GM18519 (cell line): Measurements from ENCODE around the gene SHISA2.

Experiments used
- ATAC-seq: cut with Tn5 transposase; IDR thresholded peaks from one replicate; pipeline ENCODE4 v1.9.1; 2021; ENCODE audit warnings: mild to moderate bottlenecking, moderate library complexity; ENCODE audit not compliant: unreplicated experiment, low FRiP score

SHISA2 gene

DNA sequence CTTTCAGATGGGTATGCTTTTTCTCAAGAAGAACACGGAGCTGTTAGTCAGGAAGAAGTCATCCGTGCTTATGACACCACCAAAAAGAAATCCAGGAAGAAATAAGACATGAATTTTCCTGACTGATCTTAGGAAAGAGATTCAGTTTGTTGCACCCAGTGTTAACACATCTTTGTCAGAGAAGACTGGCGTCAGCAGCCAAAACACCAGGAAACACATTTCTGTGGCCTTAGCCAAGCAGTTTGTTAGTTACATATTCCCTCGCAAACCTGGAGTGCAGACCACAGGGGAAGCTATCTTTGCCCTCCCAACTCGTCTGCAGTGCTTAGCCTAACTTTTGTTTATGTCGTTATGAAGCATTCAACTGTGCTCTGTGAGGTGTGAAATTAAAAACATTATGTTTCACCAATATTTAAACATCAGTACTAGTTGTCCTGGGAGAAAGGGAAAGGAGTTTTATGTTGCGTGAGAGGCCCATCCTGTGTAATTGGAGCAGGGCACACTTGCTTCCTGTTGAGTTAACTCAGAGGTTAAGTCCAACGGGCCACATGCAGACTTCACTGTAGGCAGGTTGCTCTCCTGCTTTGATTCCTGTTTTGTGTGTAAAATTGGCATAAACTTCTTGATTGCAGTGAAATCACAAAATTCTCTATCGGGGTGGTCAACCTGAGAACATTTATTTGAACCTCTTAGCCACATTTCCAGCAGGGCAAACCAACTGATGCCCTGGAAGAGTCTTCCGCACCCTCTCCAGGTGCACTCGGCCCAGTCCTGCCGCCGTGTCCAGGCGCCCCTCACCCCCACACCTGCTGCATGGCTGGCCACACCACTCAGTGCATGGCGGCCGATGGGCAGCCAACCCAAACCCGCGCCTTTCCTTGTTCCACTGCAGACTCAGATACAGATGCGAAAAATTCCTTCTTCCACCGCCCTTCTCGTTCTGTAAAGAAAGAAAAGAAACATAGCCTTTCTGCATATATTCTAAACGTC lies 31.6 kb downstream of the SHISA2 start:
- ATAC-seq, result no peak

DNA sequence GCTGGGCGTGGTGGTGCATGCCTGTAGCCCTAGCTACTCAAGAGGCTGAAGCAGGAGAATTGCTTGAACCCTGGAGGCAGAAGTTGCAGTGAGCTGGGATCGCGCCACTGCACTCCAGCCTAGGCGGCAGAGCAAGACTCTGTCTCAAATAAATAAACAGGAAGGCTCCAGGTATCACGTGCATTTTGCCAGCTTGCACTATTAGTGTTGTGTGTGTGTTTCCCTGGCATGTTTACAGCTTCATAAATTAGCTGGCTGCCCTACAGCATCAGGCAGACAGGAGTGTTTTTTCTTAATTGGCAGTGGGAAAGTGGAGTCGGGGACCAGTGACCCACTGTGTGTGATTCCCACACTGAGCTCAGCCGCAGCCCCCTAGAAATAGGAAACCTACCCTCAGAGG lies 32.6 kb downstream of the SHISA2 start:
- ATAC-seq, result no peak

DNA sequence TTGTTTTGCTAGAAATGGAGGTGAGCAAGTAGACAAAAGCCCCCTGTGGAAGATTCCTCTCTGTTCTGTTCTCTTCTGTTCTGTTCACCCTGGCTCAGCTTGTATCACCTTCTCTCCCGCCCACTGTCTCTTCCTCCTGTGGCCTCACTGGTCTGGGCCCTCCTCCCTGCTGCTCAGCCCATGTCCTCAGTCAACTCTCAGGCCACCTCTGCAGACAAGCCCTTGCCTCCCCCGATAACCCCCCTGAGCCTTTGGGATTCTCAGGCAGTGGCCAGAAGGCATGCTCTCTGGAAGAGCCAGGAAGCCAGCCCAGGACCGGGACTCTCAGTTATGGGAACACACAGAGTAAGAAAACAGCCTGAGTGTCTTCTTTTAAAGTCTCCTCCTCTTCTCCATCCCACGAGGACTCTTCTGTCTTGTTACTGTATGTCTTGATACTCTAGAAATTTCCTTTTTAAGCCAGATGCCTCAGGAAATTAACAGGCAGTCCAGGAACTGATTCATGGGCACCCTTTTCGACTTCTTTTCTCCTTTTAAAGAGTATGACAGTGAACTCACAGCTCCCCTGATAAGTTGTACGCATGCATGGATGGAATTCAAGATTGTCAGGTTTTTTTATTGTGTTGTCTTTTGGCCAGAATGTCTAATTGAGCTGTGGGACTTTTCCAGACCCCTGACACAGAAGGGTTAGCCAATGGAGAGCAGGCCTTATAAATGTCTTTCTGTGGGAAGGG lies 33.7 kb downstream of the SHISA2 start:
- no peak for ATAC-seq

DNA sequence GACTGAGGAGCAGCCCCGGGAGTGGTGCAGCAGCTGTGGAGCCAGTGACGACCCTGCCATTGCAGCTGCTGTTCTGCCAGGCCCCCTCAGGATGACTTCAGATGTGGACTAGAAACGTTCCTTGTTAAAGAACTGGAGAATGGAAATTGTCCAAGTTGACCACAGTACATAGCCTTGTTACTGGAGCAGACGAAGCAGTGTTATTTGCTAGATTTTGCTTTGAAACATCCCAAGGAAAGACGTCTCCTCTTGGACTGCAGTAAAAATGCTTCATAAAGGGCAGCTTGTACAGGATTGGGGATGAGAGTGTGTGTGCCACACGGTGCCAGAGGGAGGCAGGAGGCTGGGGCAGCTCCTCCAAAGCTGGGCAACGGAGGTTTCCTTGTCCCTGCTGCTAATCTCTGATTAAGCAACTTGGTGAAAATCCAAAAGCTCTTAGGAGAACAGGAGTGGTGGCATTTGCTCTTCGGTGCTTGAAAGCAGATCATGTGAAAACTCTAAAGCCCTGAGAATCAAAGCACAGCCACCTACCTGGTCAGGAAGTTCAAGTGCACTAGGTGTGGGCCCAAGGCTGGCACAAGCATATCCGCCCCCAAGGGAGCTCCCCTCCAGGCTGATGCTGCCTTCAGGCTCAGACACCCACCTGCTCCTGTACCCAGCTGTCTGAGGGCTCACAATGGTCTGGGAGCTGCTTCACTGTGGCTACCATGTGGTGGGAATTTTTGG lies 34.5 kb downstream of the SHISA2 start:
- ATAC-seq, result no peak

GRCh38 chr13:26016189-26016588 lies 35.6 kb downstream of the SHISA2 start:
- no peak for ATAC-seq

DNA sequence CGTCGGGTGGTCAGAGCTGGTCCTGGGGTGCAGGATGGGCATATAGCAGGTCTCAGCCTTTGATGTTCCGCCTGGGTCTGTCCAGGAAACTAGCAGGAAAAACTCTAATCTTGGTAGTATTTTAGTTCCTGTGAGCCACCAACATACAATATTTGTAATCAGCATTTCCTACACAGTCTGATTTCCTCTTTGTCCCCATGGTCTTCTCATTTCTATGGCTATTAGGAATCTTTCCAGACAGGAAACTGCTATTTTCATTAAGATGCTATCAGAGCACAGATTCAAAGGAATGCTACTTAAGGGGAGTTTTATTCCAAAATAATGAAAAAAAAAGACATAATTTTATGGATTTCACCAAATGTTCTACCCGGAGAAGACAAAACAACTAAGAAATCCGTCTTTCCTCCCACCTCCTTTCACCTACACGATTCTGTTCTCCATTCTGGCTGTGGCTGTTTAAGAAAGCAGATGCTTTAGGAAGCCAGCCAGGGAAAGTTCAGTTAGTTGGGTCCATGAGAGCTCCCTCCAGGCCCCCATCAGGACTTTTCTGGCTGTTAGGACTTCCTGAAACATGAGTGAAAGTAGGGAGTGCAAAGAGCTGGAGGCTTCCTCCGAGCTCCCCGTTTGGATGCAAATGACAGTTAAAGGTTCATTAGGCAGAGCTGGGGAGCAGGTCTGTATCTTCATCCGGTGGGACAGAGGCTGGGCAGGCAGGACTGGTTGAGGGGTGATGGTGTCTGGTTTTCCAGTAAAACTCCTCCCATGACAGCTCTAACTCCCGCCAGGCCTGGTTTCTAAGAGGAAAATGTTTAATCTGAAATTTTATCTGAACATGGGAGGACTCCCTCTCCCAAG lies 36.3 kb downstream of the SHISA2 start:
- ATAC-seq, result no peak

GRCh38 chr13:26012995-26013394 lies 38.8 kb downstream of the SHISA2 start:
- ATAC-seq, result no peak

- ATAC-seq, result no peak
Observed at GRCh38 chr13:26011996-26012821, 39.6 kb downstream of the SHISA2 start.

GRCh38 chr13:26011208-26011573 lies 40.6 kb downstream of the SHISA2 start:
- ATAC-seq, result no peak

DNA sequence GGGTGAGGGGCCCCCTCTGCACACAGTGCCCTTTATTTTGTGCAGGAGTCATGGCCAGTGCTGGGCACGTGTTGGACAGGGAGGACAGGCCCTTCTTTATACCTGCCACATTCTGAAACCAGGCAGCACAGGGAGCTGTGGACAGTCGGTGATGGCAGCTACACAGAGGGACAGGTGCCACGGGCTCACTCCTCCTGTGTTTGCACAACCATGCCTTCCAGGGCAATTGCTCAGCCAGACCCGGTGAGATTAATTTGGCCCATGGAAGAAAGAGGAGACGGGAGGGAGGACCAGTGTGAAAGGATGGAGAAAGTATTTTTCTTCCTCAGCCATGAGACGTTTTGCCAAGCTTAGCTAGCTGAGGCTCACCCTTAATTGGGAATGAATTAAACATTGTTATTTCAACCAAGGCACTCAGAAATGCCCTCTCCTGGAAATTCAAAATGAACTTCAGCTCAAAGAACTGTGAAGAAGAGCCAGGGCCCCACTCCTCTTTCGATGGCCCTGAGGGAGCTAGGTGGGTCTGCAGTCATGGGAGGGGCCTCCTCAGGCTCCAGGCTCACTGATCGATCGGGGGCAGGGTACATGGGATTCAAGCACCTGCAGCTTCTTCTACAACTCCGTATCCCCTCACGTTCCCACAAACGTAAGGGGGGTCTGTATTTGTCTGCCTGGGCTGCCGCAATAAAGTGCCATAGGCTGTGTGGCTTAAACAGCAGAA lies 41.2 kb downstream of the SHISA2 start:
- no peak for ATAC-seq

GRCh38 chr13:26007261-26008125 lies 44.3 kb downstream of the SHISA2 start:
- no peak for ATAC-seq
